ENCODE measurements around the gene ZNF354C. TPM values are rescaled to one million over a fixed set of nuclear protein-coding genes. Genes with fewer than 3 reads are reported as not detected.

ZNF354C gene
- total and polyA plus RNA-seq, 2 of the 8 experiments (the other 6 are each of a cell fraction or from before 2014, with no cell fraction given), result 0.85 to 2.3 TPM

DNA sequence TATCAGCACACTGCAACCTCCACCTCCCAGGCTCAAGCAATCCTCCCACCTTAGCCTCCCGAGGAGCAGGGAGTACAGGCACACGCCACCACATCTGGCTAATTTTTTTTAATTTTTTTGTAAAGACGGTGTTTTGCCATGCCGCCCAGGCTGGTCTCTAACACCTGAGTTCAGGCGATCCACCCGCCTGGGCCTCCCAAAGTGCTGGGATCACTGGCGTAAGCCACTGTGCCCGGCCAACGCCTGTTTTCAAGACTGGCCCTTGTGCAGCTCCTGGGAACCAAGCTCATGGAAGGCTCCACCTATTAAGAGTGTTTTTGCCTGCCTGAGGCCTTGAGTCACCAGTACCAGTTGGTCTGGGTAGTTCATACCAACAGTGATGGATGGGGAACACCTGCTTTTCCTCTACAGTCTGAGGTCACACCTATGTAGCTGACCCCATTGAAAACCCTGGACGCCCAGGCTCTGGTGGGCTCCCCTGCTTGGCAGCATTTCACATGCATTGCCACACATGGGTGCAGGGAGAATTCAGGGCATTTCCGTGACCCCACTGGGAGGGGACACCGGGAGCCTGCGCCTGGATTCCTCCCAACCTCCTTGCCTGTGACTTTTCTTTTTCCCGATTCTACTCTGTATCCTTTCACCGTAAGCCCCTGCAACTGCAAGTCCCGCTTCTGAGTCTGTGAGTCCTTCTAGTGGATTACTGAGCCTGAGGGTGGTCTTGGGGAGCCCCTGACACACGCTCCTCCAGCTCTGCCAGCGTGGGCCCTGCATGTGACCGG, 63.5 kb downstream of the ZNF354C start:
- no peak overlapping the region for H3K18ac ChIP-seq (ENCODE audit: extremely low read depth, low read length)
- CTCF ChIA-PET (ENCODE audit: partially characterized antibody), result interaction anchor here (0.7 kb wide), 1 partner anchor 843 kb away, joined by 4 read pairs; no protein-coding TSS in a partner anchor
- no peak overlapping the region for H2AK5ac ChIP-seq (ENCODE audit: low read depth, low read length)
- H3K27me3 ChIP-seq (replicated peaks in 1 of 4; ENCODE audit: control insufficient read depth in 3 of 4, extremely low read depth in 1 of 4, insufficient read depth in 3 of 4, low read length in 3 of 4), result no peaks in the 10 kb centered on the region
- no peak overlapping the region for H3K4me2 ChIP-seq (ENCODE audit: insufficient read depth in 1 of 2, low read depth in 2 of 2, low read length in 2 of 2)
- H2BK20ac ChIP-seq (ENCODE audit: low read length), result no peak overlapping the region
- H3K9ac ChIP-seq (replicated peaks in 1 of 4; ENCODE audit: extremely low read depth in 1 of 4, low read depth in 3 of 4, low read length in 3 of 4), result no peak overlapping the region
- no peak overlapping the region for H3K4ac ChIP-seq (replicated peaks; ENCODE audit: insufficient read length, low read depth, low read length)
- no peak overlapping the region for H3K23ac ChIP-seq (ENCODE audit: insufficient read length)
- no peak overlapping the region for H4K8ac ChIP-seq (ENCODE audit: extremely low read depth, insufficient read depth, low read length)
- 89% methylated on average over 19 of the region's 19 CpGs; no CpG with 5 or more reads in 1 of the 2 experiments for WGBS, 2 experiments (ENCODE audit: extremely low coverage in 1 of 2, insufficient coverage in 1 of 2, insufficient read length in 1 of 2, insufficient replicate concordance in 2 of 2, low coverage in 1 of 2, low lambda C conversion rate in 2 of 2, missing lambda C conversion rate in 1 of 2)
- no peaks in the 10 kb centered on the region for H3K23me2 ChIP-seq (ENCODE audit: low read depth, low read length)
- H2BK5ac ChIP-seq (ENCODE audit: low read depth, low read length), result no peak overlapping the region
- H2AFZ ChIP-seq (ENCODE audit: low read length), result no peak overlapping the region
- peaks cover 31 to 87% of the 10 kb centered on the region in 2 experiments for H3K9me3 ChIP-seq (ENCODE audit: insufficient read depth in 2 of 2, low read depth in 1 of 2, low read length in 1 of 2)
- DNase-seq (ENCODE audit: low read depth in 1 of 2, low spot score in 2 of 2) (peak in 1 of 2 experiments; percentile 13), FAIRE-seq (no peak)
- POLR2A ChIA-PET (ENCODE audit: partially characterized antibody), result no interaction called here
- H3K14ac ChIP-seq (ENCODE audit: insufficient read length), result no peak overlapping the region
- H3K79me2 ChIP-seq (ENCODE audit: control insufficient read depth in 1 of 2, insufficient read depth in 2 of 2, low read length in 2 of 2), result no peaks in the 10 kb centered on the region
- H3K4me3 ChIP-seq (ENCODE audit: extremely low read depth in 1 of 4, insufficient read depth in 2 of 4, low read depth in 3 of 4, low read length in 4 of 4), result no peak overlapping the region
- no peak overlapping the region for H4K5ac ChIP-seq (ENCODE audit: insufficient read length, low read depth, low read length)
- 0 out of 8 replicates have a peak, but pooled peaks cover 0 to 2% (median 0%) of the 10 kb centered on the region in 4 experiments for H3K36me3 ChIP-seq (ENCODE audit: control insufficient read depth in 2 of 4, insufficient read depth in 4 of 4, low read length in 3 of 4)
- no peaks in the 10 kb centered on the region for H3K79me1 ChIP-seq (ENCODE audit: low read depth, low read length)
- H4K91ac ChIP-seq (replicated peaks; ENCODE audit: insufficient read length, low read length), result no peak overlapping the region
- no peaks in the 10 kb centered on the region for H4K20me1 ChIP-seq (replicated peaks in 1 of 2; ENCODE audit: control insufficient read depth in 1 of 2, insufficient read depth in 2 of 2, low read length in 2 of 2)
- no peak overlapping the region for H2BK15ac ChIP-seq (ENCODE audit: low read length)
- no peak overlapping the region for H2BK120ac ChIP-seq (replicated peaks; ENCODE audit: low read depth, low read length)
- H3K56ac ChIP-seq (replicated peaks; ENCODE audit: insufficient read length, low read depth, low read length), result no peak overlapping the region
- no peaks in the 10 kb centered on the region for H3K4me1 ChIP-seq (replicated peaks in 1 of 4; ENCODE audit: control insufficient read depth in 3 of 4, insufficient read depth in 4 of 4, low read length in 3 of 4)
- no peak overlapping the region for H2BK12ac ChIP-seq (ENCODE audit: low read depth, low read length)
- H3K27ac ChIP-seq (ENCODE audit: low read depth, low read length), result no peak overlapping the region
- no peak for TF ChIP-seq TCF12 (IDR thresholded peaks at IDR 0.05; ENCODE audit: low read depth, low read length)
- TF ChIP-seq, protein P1, sequence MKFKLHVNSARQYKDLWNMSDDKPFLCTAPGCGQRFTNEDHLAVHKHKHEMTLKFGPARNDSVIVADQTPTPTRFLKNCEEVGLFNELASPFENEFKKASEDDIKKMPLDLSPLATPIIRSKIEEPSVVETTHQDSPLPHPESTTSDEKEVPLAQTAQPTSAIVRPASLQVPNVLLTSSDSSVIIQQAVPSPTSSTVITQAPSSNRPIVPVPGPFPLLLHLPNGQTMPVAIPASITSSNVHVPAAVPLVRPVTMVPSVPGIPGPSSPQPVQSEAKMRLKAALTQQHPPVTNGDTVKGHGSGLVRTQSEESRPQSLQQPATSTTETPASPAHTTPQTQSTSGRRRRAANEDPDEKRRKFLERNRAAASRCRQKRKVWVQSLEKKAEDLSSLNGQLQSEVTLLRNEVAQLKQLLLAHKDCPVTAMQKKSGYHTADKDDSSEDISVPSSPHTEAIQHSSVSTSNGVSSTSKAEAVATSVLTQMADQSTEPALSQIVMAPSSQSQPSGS (IDR thresholded peaks at IDR 0.05; ENCODE audit: low read length), result no peak
- TF ChIP-seq CTCF (IDR thresholded peaks at IDR 0.05; ENCODE audit: control extremely low read depth in 1 of 3, insufficient read depth in 1 of 3, low read depth in 1 of 3, low read length in 3 of 3), result no peak
- no peak for TF ChIP-seq NRF1 (IDR thresholded peaks at IDR 0.05; ENCODE audit: low read depth, low read length)
- no peak for TF ChIP-seq SIRT6 (IDR thresholded peaks at IDR 0.05; ENCODE audit: low read length)
- TF ChIP-seq POLR2AphosphoS5 (IDR thresholded peaks at IDR 0.05; ENCODE audit: low read depth, low read length), result no peak
- TF ChIP-seq SP1 (IDR thresholded peaks at IDR 0.05; ENCODE audit: low read depth, low read length), result no peak
- no peak for TF ChIP-seq SRF (IDR thresholded peaks at IDR 0.05; ENCODE audit: low read depth, low read length)
- no peak for TF ChIP-seq SP2 (IDR thresholded peaks at IDR 0.05; ENCODE audit: low read length)
